Measurements from ENCODE around the gene ZNF525.
"Not testable (repeated sequence)": the region's sequence is repeated elsewhere in the genome, so short reads cannot be mapped to it uniquely, and the experiment has no call there.

The ZNF525 gene

GRCh38 chr19:53365134-53365898 is at the start of gene ZNF525:
Gene ZNF525 (plus strand): TSS chr19:53365705. CDS start chr19:53372282, 6,577 bp downstream.
- DNase-seq = peak; percentile 94 to 95

- no peak for DNase-seq
Measured at GRCh38 chr19:53328967-53329366, 36.5 kb upstream of the ZNF525 start.

- no peak for DNase-seq
Measured at GRCh38 chr19:53332484-53332883, 33.0 kb upstream of the ZNF525 start.

- DNase-seq = peak in 1 of 2 donors; percentile 7
Measured at GRCh38 chr19:53333066-53333462, 32.4 kb upstream of the ZNF525 start.

- DNase-seq = peak; percentile 95 to 97
Measured at GRCh38 chr19:53333463-53334449, 31.7 kb upstream of the ZNF525 start, which contains the start of gene ZNF845. Gene ZNF845 (plus strand): TSS chr19:53333749. CDS start chr19:53341308, 7,559 bp downstream.

GRCh38 chr19:53344403-53344802 is 21.1 kb upstream of the ZNF525 start:
- not testable (repeated sequence) for DNase-seq

GRCh38 chr19:53355739-53356138 is 9.8 kb upstream of the ZNF525 start:
- DNase-seq = no peak

GRCh38 chr19:53357821-53358581 is 7.5 kb upstream of the ZNF525 start:
- no peak for DNase-seq

GRCh38 chr19:53360056-53360455 is 5.4 kb upstream of the ZNF525 start:
- not testable (repeated sequence) for DNase-seq

- DNase-seq = peak; percentile 22 to 36
Measured at GRCh38 chr19:53365899-53366493, 491 bp downstream of the ZNF525 start.

GRCh38 chr19:53372196-53372595 is 6.7 kb downstream of the ZNF525 start:
- no peak for DNase-seq

- no peak for DNase-seq
Measured at GRCh38 chr19:53374288-53374687, 8.8 kb downstream of the ZNF525 start.

- DNase-seq = no peak
Measured at GRCh38 chr19:53374743-53375142, 9.2 kb downstream of the ZNF525 start.

GRCh38 chr19:53381376-53381775 is 15.9 kb downstream of the ZNF525 start:
- DNase-seq = no peak

GRCh38 chr19:53388168-53388567 is 22.7 kb downstream of the ZNF525 start:
- DNase-seq = no peak

GRCh38 chr19:53388904-53389303 is 23.4 kb downstream of the ZNF525 start:
- DNase-seq = no peak

- DNase-seq = no peak
Measured at GRCh38 chr19:53389571-53389970, 24.1 kb downstream of the ZNF525 start.

- DNase-seq = no peak
Measured at GRCh38 chr19:53389978-53390377, 24.5 kb downstream of the ZNF525 start.

- no peak for DNase-seq
Measured at GRCh38 chr19:53394522-53394973, 29.0 kb downstream of the ZNF525 start.

- DNase-seq = peak; percentile 95 to 98
Measured at GRCh38 chr19:53394974-53395839, 29.7 kb downstream of the ZNF525 start, which contains the start of gene ZNF765. Gene ZNF765 (plus strand): TSS chr19:53395149. CDS start chr19:53398016, 2,867 bp downstream.

Data from stimulated activated CD4-positive, alpha-beta T cell treated with anti-CD3 and anti-CD28 coated beads, Interleukin-2, amount 100 ng/mL, for 48 hours (primary cell).